ENCODE results near the gene IGSF11. TPM values are rescaled to one million over a fixed set of nuclear protein-coding genes. Genes with fewer than 3 reads are reported as not detected.

Gene IGSF11
- total RNA-seq, 2 donors from 2014 or later: 1.6 to 6.5 TPM

DNA sequence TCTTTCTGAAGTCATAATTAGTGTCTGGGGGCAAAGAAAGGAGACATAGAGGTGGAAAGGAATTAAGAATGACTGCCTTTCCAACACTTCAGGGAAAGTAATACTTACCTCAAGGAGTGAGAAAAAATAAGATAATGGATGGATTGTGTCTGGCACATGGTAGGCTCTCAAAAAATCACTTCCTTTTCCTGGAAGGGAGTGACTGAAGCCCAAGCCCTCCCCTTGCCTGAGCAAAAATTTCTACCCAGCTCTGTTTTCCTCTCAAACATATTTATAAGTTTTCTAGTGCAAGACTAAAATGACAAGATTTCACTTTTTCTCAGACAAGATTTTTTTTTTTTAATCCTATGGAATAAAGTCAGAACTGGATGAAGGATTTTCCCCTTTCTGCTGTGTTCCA, 145.0 kb downstream of the IGSF11 start:
- no peaks in the 10 kb centered on the region for H3K27me3 ChIP-seq
- TF ChIP-seq, protein P1, sequence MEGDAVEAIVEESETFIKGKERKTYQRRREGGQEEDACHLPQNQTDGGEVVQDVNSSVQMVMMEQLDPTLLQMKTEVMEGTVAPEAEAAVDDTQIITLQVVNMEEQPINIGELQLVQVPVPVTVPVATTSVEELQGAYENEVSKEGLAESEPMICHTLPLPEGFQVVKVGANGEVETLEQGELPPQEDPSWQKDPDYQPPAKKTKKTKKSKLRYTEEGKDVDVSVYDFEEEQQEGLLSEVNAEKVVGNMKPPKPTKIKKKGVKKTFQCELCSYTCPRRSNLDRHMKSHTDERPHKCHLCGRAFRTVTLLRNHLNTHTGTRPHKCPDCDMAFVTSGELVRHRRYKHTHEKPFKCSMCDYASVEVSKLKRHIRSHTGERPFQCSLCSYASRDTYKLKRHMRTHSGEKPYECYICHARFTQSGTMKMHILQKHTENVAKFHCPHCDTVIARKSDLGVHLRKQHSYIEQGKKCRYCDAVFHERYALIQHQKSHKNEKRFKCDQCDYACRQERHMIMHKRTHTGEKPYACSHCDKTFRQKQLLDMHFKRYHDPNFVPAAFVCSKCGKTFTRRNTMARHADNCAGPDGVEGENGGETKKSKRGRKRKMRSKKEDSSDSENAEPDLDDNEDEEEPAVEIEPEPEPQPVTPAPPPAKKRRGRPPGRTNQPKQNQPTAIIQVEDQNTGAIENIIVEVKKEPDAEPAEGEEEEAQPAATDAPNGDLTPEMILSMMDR (IDR thresholded peaks at IDR 0.05): no peak
- DNase-seq (ENCODE audit: low spot score): no peak
- H3K36me3 ChIP-seq: no peaks in the 10 kb centered on the region
- H3K4me1 ChIP-seq: no peaks in the 10 kb centered on the region
- no peaks in the 10 kb centered on the region for H3K9me3 ChIP-seq
- H3K4me3 ChIP-seq: no peak overlapping the region
- no peak overlapping the region for H3K27ac ChIP-seq

DNA sequence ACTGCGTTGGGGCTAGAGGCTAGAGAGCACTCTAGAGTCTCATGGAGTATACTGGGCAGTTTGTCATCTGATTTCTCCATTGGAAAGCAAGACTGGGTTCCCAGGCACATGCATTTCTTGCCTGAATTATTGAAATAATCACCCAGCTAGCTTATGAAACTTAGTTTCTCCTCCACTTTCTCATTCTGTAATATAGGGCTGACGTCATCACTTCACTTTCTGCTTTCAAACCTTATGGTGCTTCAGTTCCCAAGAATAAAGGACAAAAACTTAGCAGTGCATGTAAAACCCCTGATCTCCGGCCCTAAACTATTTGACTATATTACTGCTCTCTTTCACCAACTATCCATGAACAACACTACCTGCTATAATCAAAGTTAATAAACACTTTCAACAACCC, 147.9 kb downstream of the IGSF11 start:
- TF ChIP-seq, protein P1 (IDR thresholded peaks at IDR 0.05): no peak
- Histone ChIP-seq H3K27ac (no peak overlapping the region), H3K9me3 (no peaks in the 10 kb centered on the region), H3K4me3 (no peak overlapping the region), H3K36me3 (no peaks in the 10 kb centered on the region), H3K27me3 (no peaks in the 10 kb centered on the region), H3K4me1 (no peaks in the 10 kb centered on the region)
- DNase-seq (ENCODE audit: low spot score): no peak

DNA sequence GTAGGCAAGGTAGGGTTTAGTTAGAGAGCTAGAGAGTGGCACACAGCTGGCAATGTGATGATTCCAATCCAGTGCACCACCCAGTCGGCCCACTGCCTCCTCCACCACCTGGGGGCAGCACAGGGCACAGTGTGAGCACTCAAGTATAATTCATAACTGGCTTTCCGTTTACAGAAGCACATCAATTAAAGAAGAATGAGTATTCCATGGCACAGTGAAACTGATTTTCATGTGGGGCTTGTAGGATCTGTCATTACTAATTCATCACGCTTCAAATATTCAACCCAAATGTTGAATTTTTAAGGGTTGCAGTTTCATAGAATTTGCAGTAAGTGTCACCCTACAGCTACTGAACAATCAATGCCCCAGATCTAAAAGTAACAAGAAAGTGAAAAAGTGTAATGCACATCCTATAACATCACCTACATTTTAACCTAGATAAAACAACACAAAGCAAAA, 149.9 kb downstream of the IGSF11 start:
- H3K4me3 ChIP-seq: no peak overlapping the region
- no peaks in the 10 kb centered on the region for H3K27me3 ChIP-seq
- no peaks in the 10 kb centered on the region for H3K36me3 ChIP-seq
- H3K9me3 ChIP-seq: no peaks in the 10 kb centered on the region
- TF ChIP-seq, protein P1 (IDR thresholded peaks at IDR 0.05): peak; percentile 65 to 92
- peak; percentile 67 for DNase-seq (ENCODE audit: low spot score)
- no peaks in the 10 kb centered on the region for H3K4me1 ChIP-seq
- no peak overlapping the region for H3K27ac ChIP-seq

DNA sequence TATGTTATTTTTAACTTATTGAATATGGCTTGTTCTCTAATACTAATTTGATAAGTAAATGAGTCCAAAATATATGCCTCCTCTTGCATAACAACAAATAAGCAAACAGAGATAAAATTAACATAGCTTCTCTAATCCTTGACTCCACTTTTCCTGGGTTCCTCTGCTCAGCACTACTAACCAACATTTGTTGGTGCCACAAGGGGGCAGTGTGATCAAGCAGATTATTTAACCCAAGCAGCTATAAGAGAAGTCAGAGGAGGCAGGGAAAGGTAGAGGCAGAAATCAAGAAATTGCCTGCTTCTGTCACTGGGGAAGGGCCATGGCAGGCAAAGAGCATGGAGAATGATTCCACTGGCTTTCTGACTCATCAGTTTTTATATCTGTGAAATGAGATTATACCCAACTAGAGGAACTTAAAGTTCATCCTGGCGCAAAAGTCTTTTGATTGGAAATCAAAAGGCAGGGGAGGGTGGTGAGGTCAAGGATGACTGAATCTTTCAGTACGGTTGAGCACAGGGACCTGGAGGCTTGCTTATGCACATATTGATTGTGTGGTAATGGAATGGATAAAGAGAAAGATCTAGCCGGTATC, 152.2 kb downstream of the IGSF11 start:
- Histone ChIP-seq H3K27me3 (no peaks in the 10 kb centered on the region), H3K9me3 (no peaks in the 10 kb centered on the region), H3K27ac (no peak overlapping the region), H3K4me3 (no peak overlapping the region), H3K36me3 (no peaks in the 10 kb centered on the region), H3K4me1 (no peaks in the 10 kb centered on the region)
- TF ChIP-seq, protein P1 (IDR thresholded peaks at IDR 0.05): peak; percentile 60 to 80
- DNase-seq (ENCODE audit: low spot score): peak; percentile 79

DNA sequence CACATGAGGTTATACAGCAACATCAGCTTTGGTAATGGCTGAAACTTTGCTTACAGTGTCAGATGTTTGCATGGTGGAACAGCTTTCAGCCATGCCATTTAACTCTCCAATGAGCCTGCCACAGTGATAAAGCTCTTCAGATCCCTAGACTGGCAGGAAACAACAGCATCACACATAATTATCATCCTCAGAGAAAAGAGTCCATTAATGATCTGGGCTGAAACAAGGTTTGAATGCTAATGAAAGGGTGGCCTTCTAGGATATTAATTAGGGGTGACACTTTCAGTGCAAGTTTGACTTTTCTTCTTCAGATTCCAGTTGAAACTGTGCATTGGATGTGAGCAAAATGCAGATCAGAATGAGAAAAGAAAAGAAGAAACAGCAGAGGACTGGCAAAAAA, 166.6 kb downstream of the IGSF11 start:
- H3K27me3 ChIP-seq: no peaks in the 10 kb centered on the region
- no peak overlapping the region for H3K27ac ChIP-seq
- H3K9me3 ChIP-seq: no peaks in the 10 kb centered on the region
- no peak for DNase-seq (ENCODE audit: low spot score)
- H3K4me1 ChIP-seq: no peaks in the 10 kb centered on the region
- TF ChIP-seq, protein P1 (IDR thresholded peaks at IDR 0.05): no peak
- H3K36me3 ChIP-seq: no peaks in the 10 kb centered on the region
- no peak overlapping the region for H3K4me3 ChIP-seq

Measured in right atrium auricular region (tissue), 2 donors.